ENCODE results near the gene UGT1A5.
"Not testable (repeated sequence)": the region's sequence is repeated elsewhere in the genome, so short reads cannot be mapped to it uniquely, and the experiment has no call there.

The UGT1A5 gene

DNA sequence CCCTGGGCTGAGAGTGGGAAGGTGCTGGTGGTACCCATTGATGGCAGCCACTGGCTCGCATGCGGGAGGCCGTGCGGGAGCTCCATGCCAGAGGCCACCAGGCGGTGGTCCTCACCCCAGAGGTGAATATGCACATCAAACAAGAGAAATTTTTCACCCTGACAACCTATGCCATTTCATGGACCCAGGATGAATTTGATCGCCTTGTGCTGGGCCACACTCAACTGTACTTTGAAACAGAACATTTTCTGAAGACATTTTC, 34.5 kb downstream of the UGT1A5 start:
- DNase-seq = no peak

DNA sequence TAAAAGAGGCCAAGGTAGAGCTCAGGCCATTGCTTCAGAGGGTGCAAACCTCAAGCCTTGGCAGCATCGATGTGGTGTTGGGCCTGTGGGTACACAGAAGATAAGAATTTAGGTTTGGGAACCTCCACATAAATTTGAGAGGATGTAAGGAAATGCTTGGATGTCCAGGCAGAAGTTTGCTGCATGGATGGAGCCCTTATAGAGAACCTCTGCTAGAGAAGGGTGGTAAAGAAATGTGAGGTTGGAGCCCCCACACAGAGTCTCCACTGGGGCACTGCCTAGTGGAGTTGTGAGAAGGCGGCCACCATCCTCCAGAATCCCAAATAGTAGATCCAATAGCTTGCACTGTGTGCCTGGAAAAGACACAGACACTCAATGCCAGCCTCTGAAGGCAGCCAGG, 38.0 kb downstream of the UGT1A5 start:
- not testable (repeated sequence) for DNase-seq

DNA sequence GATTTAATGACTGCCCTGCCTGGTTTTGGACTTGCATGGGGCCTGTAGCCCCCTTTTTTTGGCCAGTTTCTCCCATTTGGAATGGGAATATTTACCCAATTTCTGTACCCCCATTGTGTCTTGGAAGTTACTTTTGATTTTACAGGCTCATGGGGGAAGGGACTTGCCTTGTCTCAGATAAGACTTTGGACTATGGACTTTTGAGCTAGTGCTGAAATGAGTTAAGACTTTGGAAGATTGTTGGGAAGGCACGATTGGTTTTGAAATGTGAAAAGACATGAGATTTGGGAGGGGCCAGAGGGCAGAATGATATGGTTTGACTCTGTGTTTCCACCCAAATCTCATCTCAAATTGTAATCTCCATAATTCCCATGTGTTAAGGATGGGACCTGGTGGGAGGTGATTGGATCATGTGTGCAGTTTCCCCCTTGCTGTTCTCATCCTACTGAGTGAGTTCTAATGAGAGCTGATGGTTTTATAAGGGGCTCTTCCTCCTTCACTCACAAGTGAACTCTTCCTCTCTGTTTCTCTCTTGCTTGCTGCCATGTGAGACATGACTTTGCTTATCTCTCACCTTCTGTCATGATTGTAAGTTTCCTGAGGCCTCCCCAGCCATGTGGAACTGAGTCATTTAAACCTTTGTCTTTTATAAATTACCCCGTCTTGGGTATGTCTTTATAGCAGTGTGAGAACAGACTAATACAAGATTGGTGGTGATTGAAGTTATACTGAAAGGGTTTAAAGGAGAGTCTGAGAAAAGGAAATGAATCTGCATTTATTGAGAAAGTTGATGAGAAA, 38.7 kb downstream of the UGT1A5 start:
- not testable (repeated sequence) for DNase-seq

GRCh38 chr2:233754872-233755611, 42.3 kb downstream of the UGT1A5 start:
- DNase-seq = no peak

DNA sequence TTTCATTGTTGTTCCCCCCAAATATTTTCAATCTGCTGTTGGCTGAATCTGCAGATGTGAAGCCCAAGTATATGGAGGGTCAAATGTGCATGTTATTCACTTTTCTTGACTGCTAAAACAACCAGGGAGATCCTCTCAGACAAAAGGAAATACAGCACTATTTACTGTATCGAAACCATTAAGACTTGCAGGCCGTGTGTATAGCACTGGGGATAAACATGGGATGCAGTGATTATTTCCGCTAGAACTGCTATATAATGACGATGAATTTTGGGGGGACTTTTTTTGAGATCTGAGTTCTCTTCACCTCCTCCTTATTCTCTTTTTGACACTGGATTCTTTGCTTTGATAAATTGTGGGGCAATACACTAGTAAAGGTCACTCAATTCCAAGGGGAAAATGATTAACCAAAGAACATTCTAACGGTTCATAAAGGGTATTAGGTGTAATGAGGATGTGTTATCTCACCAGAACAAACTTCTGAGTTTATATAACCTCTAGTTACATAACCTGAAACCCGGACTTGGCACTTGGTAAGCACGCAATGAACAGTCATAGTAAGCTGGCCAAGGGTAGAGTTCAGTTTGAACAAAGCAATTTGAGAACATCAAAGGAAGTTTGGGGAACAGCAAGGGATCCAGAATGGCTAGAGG, 43.8 kb downstream of the UGT1A5 start:
- DNase-seq = no peak

DNA sequence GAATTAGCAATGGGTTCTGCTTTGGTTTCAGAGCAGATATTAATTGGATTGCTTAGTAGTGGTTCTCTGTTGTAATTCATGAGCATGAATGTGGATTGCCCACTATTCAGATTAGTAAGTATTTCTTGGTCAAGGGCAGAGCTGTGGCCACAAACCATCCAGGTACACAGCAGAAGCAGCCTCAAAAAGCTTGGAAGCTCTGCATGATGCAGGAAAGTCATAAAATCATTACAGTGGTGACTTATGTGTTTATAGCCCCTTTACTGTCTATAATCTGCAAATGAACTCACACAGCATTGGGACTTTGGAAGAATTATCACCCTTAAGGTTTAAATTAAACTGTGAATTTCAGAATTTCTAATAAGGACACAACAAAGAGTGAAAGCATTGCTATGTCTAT, 45.4 kb downstream of the UGT1A5 start:
- DNase-seq = no peak

DNA sequence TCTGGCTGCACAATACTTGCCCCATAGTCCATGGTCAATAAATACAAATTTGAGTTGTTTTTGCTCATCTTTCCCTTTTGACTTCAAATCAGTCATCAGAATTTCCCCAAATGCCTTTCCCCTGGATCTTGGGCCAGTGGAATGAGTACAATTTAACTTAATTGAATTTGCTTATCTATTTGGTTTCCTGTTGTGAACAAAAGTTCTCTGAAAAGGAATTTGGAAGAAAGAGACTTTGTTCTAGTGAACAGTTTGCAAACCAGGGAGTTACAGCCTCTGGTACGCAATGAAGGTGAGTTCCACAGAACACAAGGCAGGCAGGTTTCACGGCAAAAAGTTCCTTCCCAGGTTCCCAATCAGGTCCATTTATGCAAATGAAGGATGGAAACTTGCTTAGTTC, 46.1 kb downstream of the UGT1A5 start:
- no peak for DNase-seq

DNA sequence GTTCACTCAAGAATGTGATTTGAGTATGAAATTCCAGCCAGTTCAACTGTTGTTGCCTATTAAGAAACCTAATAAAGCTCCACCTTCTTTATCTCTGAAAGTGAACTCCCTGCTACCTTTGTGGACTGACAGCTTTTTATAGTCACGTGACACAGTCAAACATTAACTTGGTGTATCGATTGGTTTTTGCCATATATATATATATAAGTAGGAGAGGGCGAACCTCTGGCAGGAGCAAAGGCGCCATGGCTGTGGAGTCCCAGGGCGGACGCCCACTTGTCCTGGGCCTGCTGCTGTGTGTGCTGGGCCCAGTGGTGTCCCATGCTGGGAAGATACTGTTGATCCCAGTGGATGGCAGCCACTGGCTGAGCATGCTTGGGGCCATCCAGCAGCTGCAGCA, 47.3 kb downstream of the UGT1A5 start, which contains the start of gene UGT1A1:
TSS of gene UGT1A1 (plus strand) at position 228 of the 400 bp plus-strand sequence. CDS start at position 246, 18 bp downstream.
- no peak for DNase-seq

GRCh38 chr2:233761040-233761769, 48.5 kb downstream of the UGT1A5 start:
- no peak for DNase-seq

DNA sequence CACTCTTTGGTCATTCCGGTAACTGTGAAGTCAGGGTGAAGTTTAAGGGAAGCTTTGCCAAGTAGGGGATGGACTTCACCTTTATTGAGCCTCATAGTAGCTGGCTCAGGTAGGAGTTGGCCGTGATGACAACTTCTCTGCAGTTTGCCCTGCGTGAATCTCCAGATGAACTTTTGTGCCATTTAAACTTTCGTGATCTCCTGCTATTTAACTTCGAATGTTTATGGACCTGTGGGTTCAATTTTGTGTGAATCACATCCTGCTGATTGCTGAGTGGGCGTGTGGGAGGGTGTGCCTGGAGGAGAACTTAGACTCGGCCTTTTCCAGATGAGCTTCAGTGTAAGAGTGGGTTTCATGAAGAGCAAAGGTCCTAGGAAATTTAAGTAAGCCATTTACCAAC, 51.6 kb downstream of the UGT1A5 start:
- no peak for DNase-seq

GRCh38 chr2:233764761-233765160, 52.1 kb downstream of the UGT1A5 start:
- no peak for DNase-seq

- no peak for DNase-seq
Measured at GRCh38 chr2:233766416-233766815, 53.7 kb downstream of the UGT1A5 start.

GRCh38 chr2:233768076-233768475, 55.4 kb downstream of the UGT1A5 start:
- no peak for DNase-seq

GRCh38 chr2:233769260-233769659, 56.6 kb downstream of the UGT1A5 start:
- no peak for DNase-seq

- no peak for DNase-seq
Measured at GRCh38 chr2:233772153-233772552, 59.4 kb downstream of the UGT1A5 start.

DNA sequence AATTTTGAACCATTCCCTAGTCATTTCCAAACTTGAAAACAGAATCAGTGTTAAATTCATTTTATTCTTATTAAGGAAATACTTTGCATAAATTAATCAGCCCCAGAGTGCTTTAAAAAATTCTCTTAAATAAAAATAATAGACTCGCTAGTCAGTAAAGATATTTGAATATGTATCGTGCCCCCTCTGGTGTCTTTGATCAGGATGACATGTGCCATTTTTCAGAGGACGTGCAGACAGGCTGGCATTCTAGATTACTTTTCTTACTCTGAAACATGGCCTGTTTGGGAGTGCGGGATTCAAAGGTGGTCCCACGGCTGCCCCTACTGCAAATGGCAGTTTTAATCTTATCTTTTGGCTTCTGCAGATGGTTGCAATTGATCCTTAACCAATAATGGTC, 59.9 kb downstream of the UGT1A5 start:
- no peak for DNase-seq

GRCh38 chr2:233773854-233774253, 61.1 kb downstream of the UGT1A5 start:
- DNase-seq = no peak

DNA sequence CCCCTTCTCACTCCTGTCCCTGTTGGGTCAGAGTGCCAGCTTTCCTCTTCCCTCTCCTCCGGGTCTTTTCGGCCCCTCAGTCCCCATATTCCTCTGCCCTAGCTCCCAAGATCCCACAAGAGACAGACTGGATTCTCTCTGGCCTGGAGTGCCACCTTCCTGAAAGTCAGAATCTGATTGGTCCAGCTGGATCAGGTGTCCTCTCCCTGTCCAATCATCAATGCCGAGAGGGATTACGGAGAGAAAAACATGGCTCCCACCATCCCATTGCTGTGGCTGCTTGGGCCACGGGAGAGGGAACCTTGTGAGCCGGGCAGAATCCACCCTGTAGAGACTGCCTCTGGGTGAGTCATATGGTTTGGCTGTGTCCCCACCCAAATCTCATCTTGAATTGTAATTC, 62.7 kb downstream of the UGT1A5 start:
- no peak for DNase-seq

DNA sequence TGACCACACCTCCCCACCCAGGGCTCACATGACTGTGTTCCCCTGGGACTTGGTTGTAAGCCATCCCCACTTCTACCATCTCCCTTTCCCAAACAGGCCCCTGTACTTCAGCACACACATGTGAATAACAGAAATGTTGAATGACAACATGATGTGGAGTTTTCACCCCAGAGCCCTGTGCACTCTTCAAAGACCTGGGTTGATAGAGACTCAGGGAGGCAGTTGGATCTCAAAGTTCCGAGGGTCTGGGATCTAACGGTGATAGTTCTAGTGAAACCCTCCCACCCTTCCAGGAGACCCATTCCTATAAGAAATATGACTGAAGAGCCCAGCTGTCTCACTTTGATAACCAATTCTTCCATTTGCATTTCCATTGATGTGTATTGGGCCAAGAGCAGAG, 65.3 kb downstream of the UGT1A5 start, which contains the start of gene MROH2A:
TSS of gene MROH2A (plus strand) at position 301 of the 400 bp plus-strand sequence. CDS start 1,029 bp downstream, outside the sequence.
- DNase-seq = no peak

GRCh38 chr2:233779722-233780121, 67.0 kb downstream of the UGT1A5 start:
- DNase-seq = no peak

DNA sequence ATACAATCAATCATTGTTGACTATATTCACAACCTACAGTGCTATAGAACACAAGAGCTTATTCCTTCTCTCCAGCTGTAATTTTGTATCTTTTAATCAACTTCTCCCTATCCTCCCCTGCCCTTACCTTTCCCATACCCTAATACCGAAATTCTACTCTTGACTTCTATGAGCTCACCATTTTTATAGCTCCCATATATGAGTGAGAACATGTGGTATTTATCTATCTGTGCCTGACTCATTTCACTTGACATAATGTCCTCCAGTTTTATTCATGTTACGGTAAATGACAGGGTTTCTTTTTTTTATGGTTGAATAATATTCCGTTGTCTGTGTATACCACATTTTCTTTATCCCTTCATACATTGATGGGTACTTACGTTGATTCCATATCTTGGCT, 68.1 kb downstream of the UGT1A5 start:
- no peak for DNase-seq

DNA sequence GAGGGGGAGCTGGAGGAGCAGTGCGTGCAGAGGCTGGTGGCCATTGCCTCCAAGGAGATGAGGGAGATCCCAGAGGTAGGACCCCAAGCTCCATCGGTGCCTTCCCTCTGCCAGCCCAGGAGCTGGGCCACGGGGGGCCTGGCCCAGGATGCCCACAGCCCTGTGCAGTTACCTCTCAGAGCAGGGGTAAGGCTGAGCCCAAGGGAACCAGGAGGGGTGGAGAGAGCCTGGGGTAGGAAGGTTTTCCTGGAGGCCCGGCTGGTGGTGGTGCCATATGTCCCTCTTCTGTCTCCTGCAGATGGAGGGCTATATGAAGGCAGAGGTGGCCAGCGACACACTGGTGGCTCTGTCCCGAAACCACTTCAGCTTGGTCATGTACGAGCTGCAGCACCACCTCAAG, 76.8 kb downstream of the UGT1A5 start:
- DNase-seq = no peak
